ENCODE results near the gene INPP4A. TPM values are rescaled to one million over a fixed set of nuclear protein-coding genes. Genes with fewer than 3 reads are reported as not detected.

Gene INPP4A
- total RNA-seq, 1 donor from 2014 or later, result 32.4 TPM

DNA sequence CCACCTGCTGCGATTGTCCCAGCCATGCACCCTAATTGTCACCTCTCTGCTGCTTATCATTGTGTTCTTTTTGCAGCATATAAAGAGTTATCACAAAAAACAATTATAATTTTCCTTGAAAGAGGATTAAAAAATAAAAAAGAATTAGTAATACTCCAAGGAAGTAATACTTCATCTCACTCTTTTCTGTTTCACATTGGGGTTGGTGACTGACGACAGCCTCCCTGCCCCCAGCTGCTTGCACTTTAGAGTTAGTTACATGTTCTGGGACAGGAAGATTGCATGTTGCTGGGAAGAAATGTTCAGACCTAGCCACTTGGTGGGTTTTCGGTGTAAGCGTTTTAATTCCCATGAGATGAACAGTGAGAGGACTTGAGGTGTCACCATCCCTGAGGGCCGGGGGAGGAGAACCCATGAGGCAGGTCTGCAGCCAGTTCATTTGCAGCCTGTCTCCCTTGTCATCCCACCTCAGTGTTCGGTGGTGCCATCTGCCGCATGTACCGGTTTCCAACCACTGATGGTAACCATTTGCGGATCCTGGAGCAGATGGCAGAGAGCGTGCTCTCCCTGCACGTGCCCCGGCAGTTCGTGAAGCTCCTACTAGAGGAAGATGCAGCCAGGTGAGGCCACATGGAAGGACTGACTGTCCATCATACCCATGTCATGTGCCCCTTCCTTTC is 94.5 kb downstream of the INPP4A start:
- no peaks in the 10 kb centered on the region for H3K27me3 Mint-ChIP-seq (ENCODE audit: low read depth)
- DNase-seq (ENCODE audit: low read depth, low spot score), result no peak
- no peaks in the 10 kb centered on the region for H3K9me3 Mint-ChIP-seq
- peaks cover 16% of the 10 kb centered on the region for H3K36me3 Mint-ChIP-seq (ENCODE audit: low read depth)
- H3K4me3 Mint-ChIP-seq, result no peak overlapping the region
- TF ChIP-seq, protein P1, sequence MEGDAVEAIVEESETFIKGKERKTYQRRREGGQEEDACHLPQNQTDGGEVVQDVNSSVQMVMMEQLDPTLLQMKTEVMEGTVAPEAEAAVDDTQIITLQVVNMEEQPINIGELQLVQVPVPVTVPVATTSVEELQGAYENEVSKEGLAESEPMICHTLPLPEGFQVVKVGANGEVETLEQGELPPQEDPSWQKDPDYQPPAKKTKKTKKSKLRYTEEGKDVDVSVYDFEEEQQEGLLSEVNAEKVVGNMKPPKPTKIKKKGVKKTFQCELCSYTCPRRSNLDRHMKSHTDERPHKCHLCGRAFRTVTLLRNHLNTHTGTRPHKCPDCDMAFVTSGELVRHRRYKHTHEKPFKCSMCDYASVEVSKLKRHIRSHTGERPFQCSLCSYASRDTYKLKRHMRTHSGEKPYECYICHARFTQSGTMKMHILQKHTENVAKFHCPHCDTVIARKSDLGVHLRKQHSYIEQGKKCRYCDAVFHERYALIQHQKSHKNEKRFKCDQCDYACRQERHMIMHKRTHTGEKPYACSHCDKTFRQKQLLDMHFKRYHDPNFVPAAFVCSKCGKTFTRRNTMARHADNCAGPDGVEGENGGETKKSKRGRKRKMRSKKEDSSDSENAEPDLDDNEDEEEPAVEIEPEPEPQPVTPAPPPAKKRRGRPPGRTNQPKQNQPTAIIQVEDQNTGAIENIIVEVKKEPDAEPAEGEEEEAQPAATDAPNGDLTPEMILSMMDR (conservative IDR thresholded peaks at IDR 0.05), result no peak
- H3K4me1 Mint-ChIP-seq, result peaks cover 15% of the 10 kb centered on the region
- H3K27ac Mint-ChIP-seq (ENCODE audit: unreplicated experiment), result no peak overlapping the region

DNA sequence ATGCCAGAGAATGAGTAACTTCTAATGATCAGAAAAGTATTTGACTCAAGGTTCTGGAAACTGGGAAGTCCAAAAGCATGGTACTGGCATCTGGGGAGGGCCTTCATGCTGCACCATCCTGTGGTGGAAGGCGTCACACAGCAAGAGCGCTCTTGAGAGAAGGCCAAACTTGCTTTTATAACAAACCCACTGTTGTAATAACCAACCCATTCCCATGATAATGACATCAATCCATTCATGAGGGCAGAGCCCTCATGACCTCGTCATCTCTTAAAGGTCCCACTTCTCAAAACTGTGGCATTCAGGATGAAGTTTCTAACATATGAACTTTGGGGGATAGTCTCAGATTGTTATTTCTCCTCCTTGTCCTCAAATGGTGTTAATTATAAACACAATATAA is 95.9 kb downstream of the INPP4A start:
- no peak for DNase-seq (ENCODE audit: low read depth, low spot score)
- peaks cover 14% of the 10 kb centered on the region for H3K36me3 Mint-ChIP-seq (ENCODE audit: low read depth)
- H3K27ac Mint-ChIP-seq (ENCODE audit: unreplicated experiment), result peak overlapping the region; percentile 79

DNA sequence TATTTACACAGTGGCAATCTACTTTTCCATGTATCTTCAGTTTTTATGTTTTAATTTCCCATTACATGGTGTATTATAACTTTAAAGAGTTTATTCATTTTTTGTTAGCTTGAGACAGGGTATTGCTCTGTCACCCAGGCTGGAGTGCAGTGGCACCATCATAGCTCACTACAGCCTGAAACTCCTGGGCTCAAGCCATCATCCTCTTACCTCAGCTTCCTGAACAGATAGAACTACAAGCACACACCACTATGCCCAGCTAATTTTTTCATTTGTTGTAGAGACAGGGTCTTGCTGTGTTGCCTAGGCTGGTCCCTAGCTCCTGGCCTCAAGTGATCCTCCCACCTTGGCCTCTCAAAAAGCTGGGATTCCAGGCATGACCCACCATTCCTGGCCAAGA is 96.8 kb downstream of the INPP4A start:
- TF ChIP-seq, protein P1 (conservative IDR thresholded peaks at IDR 0.05), result no peak
- H3K4me1 Mint-ChIP-seq, result peaks cover 14% of the 10 kb centered on the region
- no peaks in the 10 kb centered on the region for H3K9me3 Mint-ChIP-seq
- no peak overlapping the region for H3K27ac Mint-ChIP-seq (ENCODE audit: unreplicated experiment)
- H3K27me3 Mint-ChIP-seq (ENCODE audit: low read depth), result no peaks in the 10 kb centered on the region
- no peak for DNase-seq (ENCODE audit: low read depth, low spot score)
- H3K36me3 Mint-ChIP-seq (ENCODE audit: low read depth), result peaks cover 14% of the 10 kb centered on the region
- no peak overlapping the region for H3K4me3 Mint-ChIP-seq

More for the DNA sequence above, 95.9 kb downstream of the INPP4A start:
- H3K9me3 Mint-ChIP-seq, result no peaks in the 10 kb centered on the region
- TF ChIP-seq, protein P1 (conservative IDR thresholded peaks at IDR 0.05), result no peak
- no peak overlapping the region for H3K4me3 Mint-ChIP-seq
- H3K4me1 Mint-ChIP-seq, result peaks cover 15% of the 10 kb centered on the region
- no peaks in the 10 kb centered on the region for H3K27me3 Mint-ChIP-seq (ENCODE audit: low read depth)

DNA sequence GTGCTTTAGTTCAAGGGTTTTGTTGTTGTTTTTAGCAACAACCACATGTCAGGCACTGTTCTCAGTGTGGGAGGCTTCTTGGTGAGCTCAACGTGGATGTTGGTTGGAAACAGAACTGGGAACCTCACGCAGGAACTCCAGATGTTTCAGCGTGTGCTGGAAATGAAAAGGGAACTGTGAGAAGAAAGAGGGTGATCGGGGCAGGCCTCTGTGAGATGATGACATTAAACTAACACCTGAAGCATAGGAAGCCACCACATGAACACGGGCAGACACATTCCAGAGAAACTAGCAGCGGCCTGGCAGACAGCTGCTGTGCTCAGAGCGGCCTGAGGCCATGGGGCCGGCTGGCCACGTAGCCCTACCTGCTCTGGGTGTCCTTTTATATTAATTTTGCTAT is 97.2 kb downstream of the INPP4A start:
- TF ChIP-seq, protein P1 (conservative IDR thresholded peaks at IDR 0.05), result no peak
- no peak overlapping the region for H3K4me3 Mint-ChIP-seq

DNA sequence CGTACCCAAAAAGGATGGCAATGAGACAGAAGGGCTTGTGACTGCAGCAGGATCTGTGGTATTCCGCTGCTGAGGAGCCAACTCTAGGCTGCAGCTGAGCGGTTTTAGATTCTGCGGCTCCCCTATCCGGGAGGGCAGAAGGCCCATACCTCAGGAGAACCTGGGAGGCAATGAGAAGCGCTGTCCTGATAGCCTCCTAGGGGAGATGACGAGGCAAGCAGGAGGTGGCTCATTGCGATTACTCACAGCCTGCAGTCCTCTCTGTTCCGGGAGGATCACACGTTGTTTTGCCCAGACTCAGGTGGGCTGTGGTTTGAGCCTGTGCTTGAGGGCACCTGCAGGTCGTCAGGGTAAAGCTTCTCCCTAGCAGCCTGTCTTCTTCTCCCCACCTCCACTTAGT is 98.6 kb downstream of the INPP4A start:
- no peak overlapping the region for H3K4me3 Mint-ChIP-seq
- H3K36me3 Mint-ChIP-seq (ENCODE audit: low read depth), result peaks cover 18% of the 10 kb centered on the region
- no peak for DNase-seq (ENCODE audit: low read depth, low spot score)
- H3K27ac Mint-ChIP-seq (ENCODE audit: unreplicated experiment), result no peak overlapping the region
- TF ChIP-seq, protein P1 (conservative IDR thresholded peaks at IDR 0.05), result no peak
- H3K4me1 Mint-ChIP-seq, result no peaks in the 10 kb centered on the region
- H3K9me3 Mint-ChIP-seq, result no peaks in the 10 kb centered on the region
- H3K27me3 Mint-ChIP-seq (ENCODE audit: low read depth), result no peaks in the 10 kb centered on the region

More for the DNA sequence above, 97.2 kb downstream of the INPP4A start:
- Mint-ChIP-seq H3K36me3 (ENCODE audit: low read depth) (peaks cover 14% of the 10 kb centered on the region), H3K9me3 (no peaks in the 10 kb centered on the region), H3K27ac (ENCODE audit: unreplicated experiment) (no peak overlapping the region), H3K27me3 (ENCODE audit: low read depth) (no peaks in the 10 kb centered on the region), H3K4me1 (peaks cover 9% of the 10 kb centered on the region)
- DNase-seq (ENCODE audit: low read depth, low spot score), result no peak

Data from neural crest cell (in vitro differentiated cells).